Astrocyte (in vitro differentiated cells and primary cell): Measurements from ENCODE around the gene SFR1.

Experiments used
- EZH2 ChIP-seq: IDR thresholded peaks from 2 replicates; pipeline ENCODE4 v1.6.1; 2012; ENCODE audit warnings: mild to moderate bottlenecking, low read length, inconsistent platforms; ENCODE audit not compliant: insufficient read depth
- TF ChIP-seq, protein P1 (sequence below): IDR thresholded peaks from 2 replicates; pipeline ENCODE4 v1.5.1; 2011; ENCODE audit warnings: low read depth, mild to moderate bottlenecking, inconsistent platforms, low read length, moderate library complexity; ENCODE audit not compliant: insufficient read depth

DNA sequence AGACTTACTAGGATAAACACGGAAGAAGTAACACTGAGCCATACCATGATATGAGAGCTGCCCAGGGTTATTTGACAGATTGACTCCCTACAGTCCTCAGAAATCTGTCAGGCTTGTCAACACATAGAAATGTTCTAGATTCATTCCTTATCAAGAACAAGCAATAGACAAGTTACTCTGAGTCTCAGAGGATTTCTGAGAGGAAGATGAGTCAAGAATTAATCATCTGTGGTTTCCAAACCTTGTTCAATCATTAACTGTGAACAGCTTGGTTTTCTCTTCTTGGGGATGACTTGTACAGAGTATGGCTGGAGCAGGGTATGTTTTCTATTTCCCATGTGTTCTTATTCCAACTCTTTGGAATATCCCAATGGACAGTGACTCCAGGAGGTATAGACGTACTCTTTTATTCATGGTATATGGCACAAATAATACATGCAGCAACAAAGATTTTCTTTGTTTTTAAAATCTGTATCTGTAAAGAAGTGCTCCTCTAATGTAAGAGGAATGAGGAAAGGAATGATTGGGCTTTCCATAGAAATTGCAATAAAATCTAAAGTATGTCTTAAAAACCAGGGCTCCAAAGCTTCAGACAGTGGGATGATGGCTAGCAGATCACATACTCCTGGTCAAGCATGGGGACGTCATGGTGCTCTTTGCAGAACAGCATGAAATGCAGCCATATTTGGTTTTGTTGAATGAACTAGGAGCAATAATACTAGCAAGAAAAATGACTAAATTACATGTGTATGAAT, 11.9 kb upstream of the SFR1 start:
- TF ChIP-seq, protein P1, sequence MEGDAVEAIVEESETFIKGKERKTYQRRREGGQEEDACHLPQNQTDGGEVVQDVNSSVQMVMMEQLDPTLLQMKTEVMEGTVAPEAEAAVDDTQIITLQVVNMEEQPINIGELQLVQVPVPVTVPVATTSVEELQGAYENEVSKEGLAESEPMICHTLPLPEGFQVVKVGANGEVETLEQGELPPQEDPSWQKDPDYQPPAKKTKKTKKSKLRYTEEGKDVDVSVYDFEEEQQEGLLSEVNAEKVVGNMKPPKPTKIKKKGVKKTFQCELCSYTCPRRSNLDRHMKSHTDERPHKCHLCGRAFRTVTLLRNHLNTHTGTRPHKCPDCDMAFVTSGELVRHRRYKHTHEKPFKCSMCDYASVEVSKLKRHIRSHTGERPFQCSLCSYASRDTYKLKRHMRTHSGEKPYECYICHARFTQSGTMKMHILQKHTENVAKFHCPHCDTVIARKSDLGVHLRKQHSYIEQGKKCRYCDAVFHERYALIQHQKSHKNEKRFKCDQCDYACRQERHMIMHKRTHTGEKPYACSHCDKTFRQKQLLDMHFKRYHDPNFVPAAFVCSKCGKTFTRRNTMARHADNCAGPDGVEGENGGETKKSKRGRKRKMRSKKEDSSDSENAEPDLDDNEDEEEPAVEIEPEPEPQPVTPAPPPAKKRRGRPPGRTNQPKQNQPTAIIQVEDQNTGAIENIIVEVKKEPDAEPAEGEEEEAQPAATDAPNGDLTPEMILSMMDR: no peak
- no peak for TF ChIP-seq EZH2
